SK-N-SH treated with all-trans-retinoic acid at 6 μM for 48 hours (cell line): ENCODE measurements around the gene PANX2.

Source experiments
- ARNTL ChIP-seq: fragments of 450-650 bp; formaldehyde crosslinking; IDR thresholded peaks from 2 replicates; pipeline ENCODE4 v1.5.0; 2020; ENCODE audit warnings: low read depth, mild to moderate bottlenecking, moderate library complexity, borderline replicate concordance
- CSRNP3 ChIP-seq: fragments of 250-450 bp; sonication (Bioruptor Pico); IDR thresholded peaks from 2 replicates; pipeline ENCODE4 v1.5.1; 2021; ENCODE audit warnings: mild to moderate bottlenecking, moderate library complexity
- ESRRG ChIP-seq: fragments of 250-450 bp; sonication (Bioruptor Pico); IDR thresholded peaks from 2 replicates; pipeline ENCODE4 v1.6.1; 2021; ENCODE audit warnings: mild to moderate bottlenecking
- GLIS3 ChIP-seq: fragments of 250-450 bp; sonication (Bioruptor Pico); IDR thresholded peaks from 2 replicates; pipeline ENCODE4 v1.5.0; 2020; ENCODE audit warnings: mild to moderate bottlenecking, moderate library complexity
- PATZ1 ChIP-seq: fragments of 250-450 bp; sonication (Bioruptor Pico); IDR thresholded peaks from 2 replicates; pipeline ENCODE4 v1.8.0; 2020; ENCODE audit warnings: mild to moderate bottlenecking, moderate library complexity, borderline replicate concordance
- RARB ChIP-seq: fragments of 250-450 bp; sonication (Bioruptor Pico); IDR thresholded peaks from 2 replicates; pipeline ENCODE4 v1.8.0; 2021; ENCODE audit warnings: mild to moderate bottlenecking, moderate library complexity
- SNAI2 ChIP-seq: fragments of 250-450 bp; sonication (Bioruptor Pico); IDR thresholded peaks from 2 replicates; pipeline ENCODE4 v1.5.0; 2020; ENCODE audit warnings: mild to moderate bottlenecking, moderate library complexity
- TCF4 ChIP-seq: fragments of 250-450 bp; sonication (Bioruptor Pico); IDR thresholded peaks from 2 replicates; pipeline ENCODE4 v1.8.0; 2021; ENCODE audit warnings: mild to moderate bottlenecking, moderate library complexity, borderline replicate concordance
- ZC3H10 ChIP-seq: fragments of 250-450 bp; sonication (Bioruptor Pico); IDR thresholded peaks from 2 replicates; pipeline ENCODE4 v1.5.1; 2021; ENCODE audit warnings: mild to moderate bottlenecking, moderate library complexity
- ZFP30 ChIP-seq: fragments of 450-650 bp; formaldehyde crosslinking; IDR thresholded peaks from 2 replicates; pipeline ENCODE4 v1.5.0; 2022; ENCODE audit warnings: mild to moderate bottlenecking, moderate library complexity
- TF ChIP-seq, protein P1 (sequence below): fragments of 250-450 bp; sonication (Bioruptor Pico); IDR thresholded peaks from 2 replicates; pipeline ENCODE4 v1.5.1; 2020; ENCODE audit warnings: low read depth, mild to moderate bottlenecking, moderate library complexity
- TF ChIP-seq, protein P2 (sequence below): fragments of 250-450 bp; sonication (Bioruptor Pico); IDR thresholded peaks from 2 replicates; pipeline ENCODE4 v1.5.0; 2020; ENCODE audit warnings: mild to moderate bottlenecking, moderate library complexity

DNA sequence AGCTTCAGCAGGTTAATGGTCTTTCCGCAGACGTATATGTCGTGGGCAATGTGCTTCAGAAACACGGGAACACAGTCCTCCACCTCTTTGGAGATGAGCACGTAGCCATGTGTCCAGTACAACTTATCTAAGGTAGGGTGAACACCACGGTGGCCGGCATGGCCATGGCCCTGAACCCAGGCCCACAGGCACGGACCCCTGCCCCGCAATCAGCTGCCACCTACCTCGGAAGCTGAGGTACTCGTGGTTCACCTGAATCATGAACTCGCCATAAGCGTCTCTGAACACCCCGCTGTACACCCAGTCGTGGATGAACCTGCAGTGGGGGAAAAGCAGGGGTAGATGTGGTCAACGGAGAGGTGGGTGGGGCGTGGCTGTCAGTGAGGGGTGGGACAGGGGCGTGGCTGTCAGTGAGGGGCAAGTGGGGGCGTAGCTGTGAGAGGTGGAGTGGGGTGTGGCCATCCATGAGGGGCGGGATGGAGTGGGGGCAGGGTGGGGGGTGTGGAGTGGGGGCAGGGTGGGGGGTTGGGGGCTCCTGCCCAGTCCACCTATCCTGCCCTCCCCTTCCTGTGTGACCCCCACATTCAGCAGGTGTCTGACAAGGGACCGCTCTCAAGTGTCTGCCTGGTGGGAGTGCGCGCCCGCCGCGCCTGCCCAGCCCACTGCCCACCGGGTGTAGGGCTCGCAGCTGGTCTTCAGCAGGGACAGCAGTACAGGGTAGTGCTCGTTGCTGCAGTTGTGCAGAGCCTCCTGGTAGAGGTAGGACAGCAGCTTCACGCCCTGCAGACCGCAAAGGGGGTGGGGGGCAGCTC lies 55.7 kb downstream of the PANX2 start:
- TF ChIP-seq PATZ1 (CRISPR knock-in tag) (no peak), ZC3H10 (no peak), RARB (CRISPR knock-in tag) (no peak), GLIS3 (no peak), ZFP30 (CRISPR knock-in tag) (no peak), ARNTL (CRISPR knock-in tag) (no peak), ESRRG (CRISPR knock-in tag) (no peak), SNAI2 (CRISPR knock-in tag) (no peak), TCF4 (no peak), CSRNP3 (CRISPR knock-in tag) (no peak)
- TF ChIP-seq, protein P1, sequence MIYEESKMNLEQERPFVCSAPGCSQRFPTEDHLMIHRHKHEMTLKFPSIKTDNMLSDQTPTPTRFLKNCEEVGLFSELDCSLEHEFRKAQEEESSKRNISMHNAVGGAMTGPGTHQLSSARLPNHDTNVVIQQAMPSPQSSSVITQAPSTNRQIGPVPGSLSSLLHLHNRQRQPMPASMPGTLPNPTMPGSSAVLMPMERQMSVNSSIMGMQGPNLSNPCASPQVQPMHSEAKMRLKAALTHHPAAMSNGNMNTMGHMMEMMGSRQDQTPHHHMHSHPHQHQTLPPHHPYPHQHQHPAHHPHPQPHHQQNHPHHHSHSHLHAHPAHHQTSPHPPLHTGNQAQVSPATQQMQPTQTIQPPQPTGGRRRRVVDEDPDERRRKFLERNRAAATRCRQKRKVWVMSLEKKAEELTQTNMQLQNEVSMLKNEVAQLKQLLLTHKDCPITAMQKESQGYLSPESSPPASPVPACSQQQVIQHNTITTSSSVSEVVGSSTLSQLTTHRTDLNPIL (CRISPR knock-in tag): no peak
- TF ChIP-seq, protein P2, sequence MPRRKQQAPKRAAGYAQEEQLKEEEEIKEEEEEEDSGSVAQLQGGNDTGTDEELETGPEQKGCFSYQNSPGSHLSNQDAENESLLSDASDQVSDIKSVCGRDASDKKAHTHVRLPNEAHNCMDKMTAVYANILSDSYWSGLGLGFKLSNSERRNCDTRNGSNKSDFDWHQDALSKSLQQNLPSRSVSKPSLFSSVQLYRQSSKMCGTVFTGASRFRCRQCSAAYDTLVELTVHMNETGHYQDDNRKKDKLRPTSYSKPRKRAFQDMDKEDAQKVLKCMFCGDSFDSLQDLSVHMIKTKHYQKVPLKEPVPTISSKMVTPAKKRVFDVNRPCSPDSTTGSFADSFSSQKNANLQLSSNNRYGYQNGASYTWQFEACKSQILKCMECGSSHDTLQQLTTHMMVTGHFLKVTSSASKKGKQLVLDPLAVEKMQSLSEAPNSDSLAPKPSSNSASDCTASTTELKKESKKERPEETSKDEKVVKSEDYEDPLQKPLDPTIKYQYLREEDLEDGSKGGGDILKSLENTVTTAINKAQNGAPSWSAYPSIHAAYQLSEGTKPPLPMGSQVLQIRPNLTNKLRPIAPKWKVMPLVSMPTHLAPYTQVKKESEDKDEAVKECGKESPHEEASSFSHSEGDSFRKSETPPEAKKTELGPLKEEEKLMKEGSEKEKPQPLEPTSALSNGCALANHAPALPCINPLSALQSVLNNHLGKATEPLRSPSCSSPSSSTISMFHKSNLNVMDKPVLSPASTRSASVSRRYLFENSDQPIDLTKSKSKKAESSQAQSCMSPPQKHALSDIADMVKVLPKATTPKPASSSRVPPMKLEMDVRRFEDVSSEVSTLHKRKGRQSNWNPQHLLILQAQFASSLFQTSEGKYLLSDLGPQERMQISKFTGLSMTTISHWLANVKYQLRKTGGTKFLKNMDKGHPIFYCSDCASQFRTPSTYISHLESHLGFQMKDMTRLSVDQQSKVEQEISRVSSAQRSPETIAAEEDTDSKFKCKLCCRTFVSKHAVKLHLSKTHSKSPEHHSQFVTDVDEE (CRISPR knock-in tag): no peak
